Measurements from ENCODE around the gene ATP2C2. TPM values are rescaled to one million over a fixed set of nuclear protein-coding genes. Genes with fewer than 3 reads are reported as not detected.

Gene ATP2C2
- polyA plus RNA-seq, 3 donors = 0.52 to 1.8 (median 0.98) TPM

- DNase-seq (ENCODE audit: extremely low read depth in 1 of 11, low read depth in 9 of 11, low spot score in 4 of 11) = no peak
These were observed 90.5 kb downstream of the ATP2C2 start for GRCh38 chr16:84458606-84459532.

- DNase-seq (ENCODE audit: extremely low read depth in 1 of 11, low read depth in 9 of 11, low spot score in 4 of 11) = no peak
These were observed 91.2 kb downstream of the ATP2C2 start for GRCh38 chr16:84459533-84459894.

GRCh38 chr16:84459941-84460405 lies 91.6 kb downstream of the ATP2C2 start:
- no peak for DNase-seq (ENCODE audit: extremely low read depth in 1 of 11, low read depth in 9 of 11, low spot score in 4 of 11)

GRCh38 chr16:84460406-84461028 lies 92.2 kb downstream of the ATP2C2 start:
- DNase-seq (ENCODE audit: extremely low read depth in 1 of 11, low read depth in 9 of 11, low spot score in 4 of 11) = no peak

GRCh38 chr16:84461029-84461412 lies 92.7 kb downstream of the ATP2C2 start:
- DNase-seq (ENCODE audit: extremely low read depth in 1 of 11, low read depth in 9 of 11, low spot score in 4 of 11) = no peak

GRCh38 chr16:84461413-84462295 lies 93.3 kb downstream of the ATP2C2 start:
- no peak for DNase-seq (ENCODE audit: extremely low read depth in 1 of 11, low read depth in 9 of 11, low spot score in 4 of 11)

GRCh38 chr16:84462296-84463210 lies 94.2 kb downstream of the ATP2C2 start:
- DNase-seq (ENCODE audit: extremely low read depth in 1 of 11, low read depth in 9 of 11, low spot score in 4 of 11) = no peak

- no peak for DNase-seq (ENCODE audit: extremely low read depth in 1 of 11, low read depth in 9 of 11, low spot score in 4 of 11)
These were observed 94.9 kb downstream of the ATP2C2 start for GRCh38 chr16:84463221-84463620.

- no peak for DNase-seq (ENCODE audit: extremely low read depth in 1 of 11, low read depth in 9 of 11, low spot score in 4 of 11)
These were observed 95.8 kb downstream of the ATP2C2 start for GRCh38 chr16:84464116-84464515.

- DNase-seq (ENCODE audit: extremely low read depth in 1 of 11, low read depth in 9 of 11, low spot score in 4 of 11) = no peak
These were observed 96.8 kb downstream of the ATP2C2 start for GRCh38 chr16:84465154-84465553.

- DNase-seq (ENCODE audit: extremely low read depth in 1 of 11, low read depth in 9 of 11, low spot score in 4 of 11) = no peak
These were observed 98.4 kb downstream of the ATP2C2 start for GRCh38 chr16:84466692-84467091.

- no peak for DNase-seq (ENCODE audit: extremely low read depth in 1 of 11, low read depth in 9 of 11, low spot score in 4 of 11)
These were observed 98.9 kb downstream of the ATP2C2 start for GRCh38 chr16:84467256-84467655.

GRCh38 chr16:84467709-84468108 lies 99.4 kb downstream of the ATP2C2 start:
- no peak for DNase-seq (ENCODE audit: extremely low read depth in 1 of 11, low read depth in 9 of 11, low spot score in 4 of 11)

- no peak for DNase-seq (ENCODE audit: extremely low read depth in 1 of 11, low read depth in 9 of 11, low spot score in 4 of 11)
These were observed 103.0 kb downstream of the ATP2C2 start for GRCh38 chr16:84471316-84471715.

GRCh38 chr16:84471966-84472365 lies 103.6 kb downstream of the ATP2C2 start:
- DNase-seq (ENCODE audit: extremely low read depth in 1 of 11, low read depth in 9 of 11, low spot score in 4 of 11) = no peak

- no peak for DNase-seq (ENCODE audit: extremely low read depth in 1 of 11, low read depth in 9 of 11, low spot score in 4 of 11)
These were observed 107.4 kb downstream of the ATP2C2 start for GRCh38 chr16:84475643-84476240.

GRCh38 chr16:84476401-84476800 lies 108.1 kb downstream of the ATP2C2 start:
- no peak for DNase-seq (ENCODE audit: extremely low read depth in 1 of 11, low read depth in 9 of 11, low spot score in 4 of 11)

- no peak for DNase-seq (ENCODE audit: extremely low read depth in 1 of 11, low read depth in 9 of 11, low spot score in 4 of 11)
These were observed 109.3 kb downstream of the ATP2C2 start for GRCh38 chr16:84477661-84478060.
